Lower leg skin (tissue), 3 donors: ENCODE measurements around the gene FCAMR.

Experiments used
- POLR2A ChIP-seq, 2 donors: fragments of 450-650 bp; IDR thresholded peaks; one replicate each; pipeline ENCODE4 v1.6.1; 2016 to 2017; ENCODE audit warnings: antibody characterized with exemption in 2 of 2, mild to moderate bottlenecking in 1 of 2, moderate library complexity in 1 of 2
- TF ChIP-seq, protein P1 (sequence below), 3 donors: fragments of 450-650 bp; IDR thresholded peaks; one replicate each; pipeline ENCODE4 v1.5.1; 2016; ENCODE audit warnings: antibody characterized with exemption in 3 of 3, mild to moderate bottlenecking in 3 of 3, moderate library complexity in 2 of 3

DNA sequence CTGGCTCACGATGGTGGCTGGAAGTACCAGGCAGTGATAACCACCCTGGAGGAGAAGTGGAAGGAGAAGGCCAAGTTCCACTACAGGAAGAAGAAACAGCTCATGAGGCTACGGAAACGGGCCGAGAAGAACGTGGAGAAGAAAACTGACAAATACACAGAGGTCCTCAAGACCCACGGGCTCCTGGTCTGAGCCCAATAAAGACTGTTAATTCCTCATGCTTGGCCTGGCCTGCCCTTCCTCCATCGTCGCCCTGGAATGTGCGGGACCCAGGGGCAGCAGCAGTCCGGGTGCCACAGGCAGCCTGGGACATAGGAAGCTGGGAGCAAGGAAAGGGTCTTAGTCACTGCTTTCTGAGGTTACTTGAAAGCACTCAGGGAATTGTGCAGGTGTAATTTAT is 62.2 kb downstream of the FCAMR start:
- TF ChIP-seq, protein P1, sequence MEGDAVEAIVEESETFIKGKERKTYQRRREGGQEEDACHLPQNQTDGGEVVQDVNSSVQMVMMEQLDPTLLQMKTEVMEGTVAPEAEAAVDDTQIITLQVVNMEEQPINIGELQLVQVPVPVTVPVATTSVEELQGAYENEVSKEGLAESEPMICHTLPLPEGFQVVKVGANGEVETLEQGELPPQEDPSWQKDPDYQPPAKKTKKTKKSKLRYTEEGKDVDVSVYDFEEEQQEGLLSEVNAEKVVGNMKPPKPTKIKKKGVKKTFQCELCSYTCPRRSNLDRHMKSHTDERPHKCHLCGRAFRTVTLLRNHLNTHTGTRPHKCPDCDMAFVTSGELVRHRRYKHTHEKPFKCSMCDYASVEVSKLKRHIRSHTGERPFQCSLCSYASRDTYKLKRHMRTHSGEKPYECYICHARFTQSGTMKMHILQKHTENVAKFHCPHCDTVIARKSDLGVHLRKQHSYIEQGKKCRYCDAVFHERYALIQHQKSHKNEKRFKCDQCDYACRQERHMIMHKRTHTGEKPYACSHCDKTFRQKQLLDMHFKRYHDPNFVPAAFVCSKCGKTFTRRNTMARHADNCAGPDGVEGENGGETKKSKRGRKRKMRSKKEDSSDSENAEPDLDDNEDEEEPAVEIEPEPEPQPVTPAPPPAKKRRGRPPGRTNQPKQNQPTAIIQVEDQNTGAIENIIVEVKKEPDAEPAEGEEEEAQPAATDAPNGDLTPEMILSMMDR (IDR thresholded peaks at IDR 0.05): no peak
- TF ChIP-seq POLR2A (IDR thresholded peaks at IDR 0.05): no peak
